Liver (tissue), 3 donors: ENCODE results near the gene VSIG10.

Experiments used
- GABPA ChIP-seq, 2 donors: IDR thresholded peaks in 1 of 2; conservative IDR thresholded peaks in 1 of 2; 2 replicates each; pipeline ENCODE4 v1.6.1; 2016; ENCODE audit warnings: antibody characterized with exemption in 2 of 2, mild to moderate bottlenecking in 1 of 2, moderate library complexity in 1 of 2
- HNF4A ChIP-seq, 2 donors: conservative IDR thresholded peaks; 2 replicates each; pipeline ENCODE4 v1.6.1; 2016; ENCODE audit warnings: antibody characterized with exemption in 2 of 2, mild to moderate bottlenecking in 2 of 2
- JUND ChIP-seq, 2 donors: IDR thresholded peaks; 2 replicates each; pipeline ENCODE4 v1.6.1; 2016; ENCODE audit warnings: antibody characterized with exemption in 2 of 2
- RAD21 ChIP-seq, 2 donors: IDR thresholded peaks; 2 replicates each; pipeline ENCODE4 v1.6.1; 2016; ENCODE audit warnings: antibody characterized with exemption in 2 of 2, mild to moderate bottlenecking in 2 of 2
- RXRA ChIP-seq, 2 donors: IDR thresholded peaks; 2 replicates each; pipeline ENCODE4 v1.6.1; 2017 to 2018; ENCODE audit warnings: antibody characterized with exemption in 2 of 2, mild to moderate bottlenecking in 1 of 2
- TAF1 ChIP-seq: conservative IDR thresholded peaks from 2 replicates; pipeline ENCODE4 v1.6.1; 2016; ENCODE audit warnings: antibody characterized with exemption, mild to moderate bottlenecking
- YY1 ChIP-seq: IDR thresholded peaks from 2 replicates; pipeline ENCODE4 v1.6.1; 2016; ENCODE audit warnings: antibody characterized with exemption, mild to moderate bottlenecking
- TF ChIP-seq, protein P1 (sequence below): fragments of 150-350 bp; IDR thresholded peaks from 2 replicates; pipeline ENCODE4 v1.5.1; 2017; ENCODE audit warnings: improper control_type of control experiment, low read depth, low read length; ENCODE audit not compliant: missing input control
- TF ChIP-seq, protein P2 (sequence below): IDR thresholded peaks from 2 replicates; pipeline ENCODE4 v1.6.1; 2016; ENCODE audit warnings: antibody characterized with exemption
- TF ChIP-seq, protein P3 (sequence below): IDR thresholded peaks from 2 replicates; pipeline ENCODE4 v1.6.1; 2016; ENCODE audit warnings: antibody characterized with exemption
- TF ChIP-seq, protein P4 (sequence below): IDR thresholded peaks from 2 replicates; pipeline ENCODE4 v1.6.1; 2016; ENCODE audit warnings: antibody characterized with exemption, mild to moderate bottlenecking
- donor health status: healthy.
- donor health status: healthy.

DNA sequence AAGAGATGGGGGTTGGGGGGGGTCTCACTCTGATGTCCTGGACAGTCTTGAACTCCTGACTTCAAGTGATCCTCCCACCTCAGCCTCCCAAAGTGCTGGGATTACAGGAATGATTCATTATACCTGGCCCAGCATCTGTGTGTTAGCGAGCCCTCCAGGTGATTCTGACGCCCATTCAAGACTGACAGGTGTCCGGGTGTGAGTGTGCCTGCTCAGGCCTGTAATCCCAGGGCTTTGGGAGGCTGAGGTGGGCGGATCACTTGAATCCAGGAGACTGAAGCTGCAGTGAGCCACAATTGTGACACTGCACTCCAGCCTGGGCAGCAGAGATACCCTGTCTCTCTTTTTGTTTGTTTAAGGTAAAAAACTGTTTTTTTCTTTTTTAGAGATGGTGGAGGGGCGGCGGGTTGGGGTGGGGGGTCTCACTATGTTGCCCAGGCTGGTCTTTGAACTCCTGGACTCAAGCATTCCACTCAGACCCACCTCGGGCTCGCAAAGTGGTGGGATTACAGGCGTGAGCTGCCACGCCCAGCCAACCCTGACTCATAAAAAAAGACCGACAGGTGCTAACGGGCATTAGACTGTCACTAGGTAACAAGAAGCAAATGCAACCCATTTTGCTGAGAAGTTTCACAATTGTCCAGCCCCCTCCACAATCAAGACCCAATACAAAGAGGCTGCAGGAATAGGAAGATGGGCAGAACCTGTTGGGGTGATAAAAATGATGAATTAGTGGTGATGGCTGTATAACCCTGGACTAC, 4.7 kb downstream of the VSIG10 start:
- no peak for TF ChIP-seq GABPA (IDR thresholded peaks at IDR 0.05 in 1 of 2, conservative IDR thresholded peaks at IDR 0.05 in 1 of 2)
- TF ChIP-seq, protein P1, sequence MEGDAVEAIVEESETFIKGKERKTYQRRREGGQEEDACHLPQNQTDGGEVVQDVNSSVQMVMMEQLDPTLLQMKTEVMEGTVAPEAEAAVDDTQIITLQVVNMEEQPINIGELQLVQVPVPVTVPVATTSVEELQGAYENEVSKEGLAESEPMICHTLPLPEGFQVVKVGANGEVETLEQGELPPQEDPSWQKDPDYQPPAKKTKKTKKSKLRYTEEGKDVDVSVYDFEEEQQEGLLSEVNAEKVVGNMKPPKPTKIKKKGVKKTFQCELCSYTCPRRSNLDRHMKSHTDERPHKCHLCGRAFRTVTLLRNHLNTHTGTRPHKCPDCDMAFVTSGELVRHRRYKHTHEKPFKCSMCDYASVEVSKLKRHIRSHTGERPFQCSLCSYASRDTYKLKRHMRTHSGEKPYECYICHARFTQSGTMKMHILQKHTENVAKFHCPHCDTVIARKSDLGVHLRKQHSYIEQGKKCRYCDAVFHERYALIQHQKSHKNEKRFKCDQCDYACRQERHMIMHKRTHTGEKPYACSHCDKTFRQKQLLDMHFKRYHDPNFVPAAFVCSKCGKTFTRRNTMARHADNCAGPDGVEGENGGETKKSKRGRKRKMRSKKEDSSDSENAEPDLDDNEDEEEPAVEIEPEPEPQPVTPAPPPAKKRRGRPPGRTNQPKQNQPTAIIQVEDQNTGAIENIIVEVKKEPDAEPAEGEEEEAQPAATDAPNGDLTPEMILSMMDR = no peak
- TF ChIP-seq RAD21 (IDR thresholded peaks at IDR 0.05) = no peak
- TF ChIP-seq, protein P2, sequence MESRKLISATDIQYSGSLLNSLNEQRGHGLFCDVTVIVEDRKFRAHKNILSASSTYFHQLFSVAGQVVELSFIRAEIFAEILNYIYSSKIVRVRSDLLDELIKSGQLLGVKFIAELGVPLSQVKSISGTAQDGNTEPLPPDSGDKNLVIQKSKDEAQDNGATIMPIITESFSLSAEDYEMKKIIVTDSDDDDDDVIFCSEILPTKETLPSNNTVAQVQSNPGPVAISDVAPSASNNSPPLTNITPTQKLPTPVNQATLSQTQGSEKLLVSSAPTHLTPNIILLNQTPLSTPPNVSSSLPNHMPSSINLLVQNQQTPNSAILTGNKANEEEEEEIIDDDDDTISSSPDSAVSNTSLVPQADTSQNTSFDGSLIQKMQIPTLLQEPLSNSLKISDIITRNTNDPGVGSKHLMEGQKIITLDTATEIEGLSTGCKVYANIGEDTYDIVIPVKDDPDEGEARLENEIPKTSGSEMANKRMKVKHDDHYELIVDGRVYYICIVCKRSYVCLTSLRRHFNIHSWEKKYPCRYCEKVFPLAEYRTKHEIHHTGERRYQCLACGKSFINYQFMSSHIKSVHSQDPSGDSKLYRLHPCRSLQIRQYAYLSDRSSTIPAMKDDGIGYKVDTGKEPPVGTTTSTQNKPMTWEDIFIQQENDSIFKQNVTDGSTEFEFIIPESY = no peak
- TF ChIP-seq, protein P3, sequence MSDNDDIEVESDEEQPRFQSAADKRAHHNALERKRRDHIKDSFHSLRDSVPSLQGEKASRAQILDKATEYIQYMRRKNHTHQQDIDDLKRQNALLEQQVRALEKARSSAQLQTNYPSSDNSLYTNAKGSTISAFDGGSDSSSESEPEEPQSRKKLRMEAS = no peak
- TF ChIP-seq TAF1 = no peak
- no peak for TF ChIP-seq RXRA (IDR thresholded peaks at IDR 0.05)
- TF ChIP-seq JUND (IDR thresholded peaks at IDR 0.05) = no peak
- TF ChIP-seq HNF4A (conservative IDR thresholded peaks at IDR 0.05) = no peak
- TF ChIP-seq YY1 = no peak
- TF ChIP-seq, protein P4, sequence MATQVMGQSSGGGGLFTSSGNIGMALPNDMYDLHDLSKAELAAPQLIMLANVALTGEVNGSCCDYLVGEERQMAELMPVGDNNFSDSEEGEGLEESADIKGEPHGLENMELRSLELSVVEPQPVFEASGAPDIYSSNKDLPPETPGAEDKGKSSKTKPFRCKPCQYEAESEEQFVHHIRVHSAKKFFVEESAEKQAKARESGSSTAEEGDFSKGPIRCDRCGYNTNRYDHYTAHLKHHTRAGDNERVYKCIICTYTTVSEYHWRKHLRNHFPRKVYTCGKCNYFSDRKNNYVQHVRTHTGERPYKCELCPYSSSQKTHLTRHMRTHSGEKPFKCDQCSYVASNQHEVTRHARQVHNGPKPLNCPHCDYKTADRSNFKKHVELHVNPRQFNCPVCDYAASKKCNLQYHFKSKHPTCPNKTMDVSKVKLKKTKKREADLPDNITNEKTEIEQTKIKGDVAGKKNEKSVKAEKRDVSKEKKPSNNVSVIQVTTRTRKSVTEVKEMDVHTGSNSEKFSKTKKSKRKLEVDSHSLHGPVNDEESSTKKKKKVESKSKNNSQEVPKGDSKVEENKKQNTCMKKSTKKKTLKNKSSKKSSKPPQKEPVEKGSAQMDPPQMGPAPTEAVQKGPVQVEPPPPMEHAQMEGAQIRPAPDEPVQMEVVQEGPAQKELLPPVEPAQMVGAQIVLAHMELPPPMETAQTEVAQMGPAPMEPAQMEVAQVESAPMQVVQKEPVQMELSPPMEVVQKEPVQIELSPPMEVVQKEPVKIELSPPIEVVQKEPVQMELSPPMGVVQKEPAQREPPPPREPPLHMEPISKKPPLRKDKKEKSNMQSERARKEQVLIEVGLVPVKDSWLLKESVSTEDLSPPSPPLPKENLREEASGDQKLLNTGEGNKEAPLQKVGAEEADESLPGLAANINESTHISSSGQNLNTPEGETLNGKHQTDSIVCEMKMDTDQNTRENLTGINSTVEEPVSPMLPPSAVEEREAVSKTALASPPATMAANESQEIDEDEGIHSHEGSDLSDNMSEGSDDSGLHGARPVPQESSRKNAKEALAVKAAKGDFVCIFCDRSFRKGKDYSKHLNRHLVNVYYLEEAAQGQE = no peak
